ENCODE results near the gene GTF3A.
"Not testable (repeated sequence)": the region's sequence is repeated elsewhere in the genome, so short reads cannot be mapped to it uniquely, and the experiment has no call there.

The GTF3A gene

GRCh38 chr13:27424246-27425157 is at the start of gene GTF3A:
GTF3A (plus strand) TSS chr13:27424619.
- peak; percentile 82 to 84 for DNase-seq (ENCODE audit: low read depth in 1 of 2, low spot score in 1 of 2)

GRCh38 chr13:27374650-27375049 is 49.8 kb upstream of the GTF3A start:
- DNase-seq (ENCODE audit: low read depth in 1 of 2, low spot score in 1 of 2) = no peak

- peak; percentile 14 to 31 for DNase-seq (ENCODE audit: low read depth in 1 of 2, low spot score in 1 of 2)
These were observed 48.6 kb upstream of the GTF3A start for GRCh38 chr13:27375686-27376326.

- DNase-seq (ENCODE audit: low read depth in 1 of 2, low spot score in 1 of 2) = no peak
These were observed 45.3 kb upstream of the GTF3A start for GRCh38 chr13:27379126-27379525.

- DNase-seq (ENCODE audit: low read depth in 1 of 2, low spot score in 1 of 2) = peak; percentile 26 to 43
These were observed 44.5 kb upstream of the GTF3A start for GRCh38 chr13:27379694-27380641.

GRCh38 chr13:27381601-27382000 is 42.8 kb upstream of the GTF3A start:
- DNase-seq (ENCODE audit: low read depth in 1 of 2, low spot score in 1 of 2) = no peak

GRCh38 chr13:27383104-27383921 is 41.1 kb upstream of the GTF3A start:
- DNase-seq (ENCODE audit: low read depth in 1 of 2, low spot score in 1 of 2) = no peak

- no peak for DNase-seq (ENCODE audit: low read depth in 1 of 2, low spot score in 1 of 2)
These were observed 40.1 kb upstream of the GTF3A start for GRCh38 chr13:27384285-27384684.

GRCh38 chr13:27388241-27388640 is 36.2 kb upstream of the GTF3A start:
- DNase-seq (ENCODE audit: low read depth in 1 of 2, low spot score in 1 of 2) = no peak

- DNase-seq (ENCODE audit: low read depth in 1 of 2, low spot score in 1 of 2) = no peak
These were observed 34.5 kb upstream of the GTF3A start for GRCh38 chr13:27389891-27390290.

- no peak for DNase-seq (ENCODE audit: low read depth in 1 of 2, low spot score in 1 of 2)
These were observed 32.9 kb upstream of the GTF3A start for GRCh38 chr13:27391471-27391870.

- no peak for DNase-seq (ENCODE audit: low read depth in 1 of 2, low spot score in 1 of 2)
These were observed 31.3 kb upstream of the GTF3A start for GRCh38 chr13:27393101-27393500.

GRCh38 chr13:27395007-27395510 is 29.4 kb upstream of the GTF3A start:
- DNase-seq (ENCODE audit: low read depth in 1 of 2, low spot score in 1 of 2) = no peak

- no peak for DNase-seq (ENCODE audit: low read depth in 1 of 2, low spot score in 1 of 2)
These were observed 28.1 kb upstream of the GTF3A start for GRCh38 chr13:27396252-27396846.

- no peak for DNase-seq (ENCODE audit: low read depth in 1 of 2, low spot score in 1 of 2)
These were observed 26.1 kb upstream of the GTF3A start for GRCh38 chr13:27398360-27398759.

GRCh38 chr13:27400405-27400804 is 24.0 kb upstream of the GTF3A start:
- not testable (repeated sequence) for DNase-seq (ENCODE audit: low read depth in 1 of 2, low spot score in 1 of 2)

GRCh38 chr13:27401210-27401609 is 23.2 kb upstream of the GTF3A start:
- DNase-seq (ENCODE audit: low read depth in 1 of 2, low spot score in 1 of 2) = no peak

GRCh38 chr13:27403203-27403678 is 21.2 kb upstream of the GTF3A start:
- DNase-seq (ENCODE audit: low read depth in 1 of 2, low spot score in 1 of 2) = no peak

- DNase-seq (ENCODE audit: low read depth in 1 of 2, low spot score in 1 of 2) = no peak
These were observed 20.6 kb upstream of the GTF3A start for GRCh38 chr13:27403727-27404385.
